ENCODE measurements around the gene NPR1.

The NPR1 gene

DNA sequence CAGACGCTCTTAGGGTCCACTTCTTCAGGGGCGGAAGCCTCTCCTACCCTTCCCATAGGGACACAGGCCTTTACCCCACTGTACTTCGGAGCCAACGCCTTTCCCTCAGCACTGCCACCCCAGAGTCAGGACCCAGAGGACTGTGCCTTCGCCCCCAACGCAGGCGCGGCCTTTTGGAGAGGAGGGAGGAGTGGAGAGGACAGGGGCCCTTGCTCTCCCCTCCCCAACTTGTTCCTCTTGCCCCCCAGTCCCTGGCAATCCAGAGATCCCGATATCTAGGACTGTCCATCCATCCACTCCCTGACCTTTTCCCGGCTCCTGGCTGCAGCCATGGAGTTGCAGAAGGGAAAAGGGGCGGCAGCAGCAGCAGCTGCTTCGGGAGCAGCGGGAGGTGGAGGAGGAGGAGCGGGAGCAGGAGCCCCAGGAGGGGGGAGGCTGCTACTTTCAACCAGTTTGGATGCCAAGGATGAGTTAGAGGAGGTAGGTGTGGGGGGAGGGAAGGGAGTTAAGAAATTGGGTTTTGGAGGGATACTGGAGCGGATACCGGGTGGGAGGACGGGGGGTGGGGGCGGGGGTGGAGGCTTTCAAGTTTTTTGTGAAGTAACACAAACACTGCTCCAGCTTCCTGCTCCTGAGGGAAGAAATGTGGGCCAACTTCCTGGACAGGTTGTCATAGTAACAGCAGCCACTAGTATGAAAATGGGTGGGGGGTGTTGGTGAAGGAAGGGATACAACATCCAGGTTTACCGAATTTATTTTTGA lies 50.0 kb downstream of the NPR1 start:
- DNase-seq: peak; percentile 41

DNA sequence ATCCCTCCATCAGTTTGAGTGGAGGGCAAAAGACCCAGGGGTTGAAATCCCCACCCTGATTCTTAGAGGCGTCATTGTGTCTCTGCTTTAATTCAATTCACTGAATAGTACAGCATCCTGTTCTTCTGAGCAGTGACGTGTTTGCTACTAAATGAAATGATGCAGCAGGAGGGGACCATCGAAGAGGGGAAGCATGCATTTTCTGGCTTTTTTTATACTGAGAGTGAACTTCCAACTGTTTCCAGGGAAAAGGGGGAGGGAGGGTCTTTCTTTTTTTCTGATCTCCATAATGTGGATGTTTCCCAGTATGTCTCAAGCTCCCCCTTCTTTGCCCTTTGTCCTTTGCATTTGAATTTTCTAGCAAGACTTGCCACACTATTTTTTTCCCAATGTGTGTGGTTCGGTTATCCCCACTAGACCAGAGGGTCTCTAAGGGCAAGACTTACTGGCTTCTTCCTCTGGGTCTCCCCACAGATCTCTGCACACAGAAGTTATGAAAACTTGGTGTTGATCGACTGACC lies 52.0 kb downstream of the NPR1 start:
- no peak for DNase-seq

- no peak for DNase-seq
Observed at GRCh38 chr1:153733970-153734369, 55.5 kb downstream of the NPR1 start.

DNA sequence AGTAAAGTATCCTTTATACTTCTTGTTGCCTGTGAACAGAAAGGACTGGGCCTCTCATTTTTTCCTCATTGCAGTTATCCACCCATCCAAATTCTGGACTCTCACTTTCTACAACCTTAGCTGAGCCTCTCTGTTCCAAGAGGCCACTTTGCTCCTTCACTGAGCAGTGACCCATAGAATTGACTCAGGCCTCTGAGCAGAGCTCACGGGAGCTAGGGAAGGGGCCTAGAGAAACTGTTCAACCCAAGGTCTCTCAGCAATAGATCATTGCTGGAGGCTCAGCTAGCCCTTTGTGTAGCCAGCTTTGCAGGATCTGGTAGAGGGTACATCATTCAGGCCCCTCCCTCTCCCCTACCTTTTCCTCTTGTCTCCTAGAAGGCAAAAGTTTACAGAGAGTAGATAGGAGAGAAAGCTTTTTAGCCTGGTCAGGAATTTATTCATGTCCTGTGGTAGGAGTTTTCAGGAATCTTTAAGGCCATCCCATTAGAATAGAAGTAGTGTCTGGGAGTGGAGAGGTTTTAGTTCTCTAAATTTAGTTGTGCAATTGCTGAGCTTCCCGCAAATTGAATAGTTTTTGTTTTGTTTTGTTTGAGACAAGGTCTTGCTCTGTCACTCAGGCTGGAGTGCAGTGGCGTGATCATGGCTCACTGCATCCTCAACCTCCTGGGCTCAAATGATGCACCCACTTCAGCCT lies 56.1 kb downstream of the NPR1 start:
- DNase-seq: no peak

DNA sequence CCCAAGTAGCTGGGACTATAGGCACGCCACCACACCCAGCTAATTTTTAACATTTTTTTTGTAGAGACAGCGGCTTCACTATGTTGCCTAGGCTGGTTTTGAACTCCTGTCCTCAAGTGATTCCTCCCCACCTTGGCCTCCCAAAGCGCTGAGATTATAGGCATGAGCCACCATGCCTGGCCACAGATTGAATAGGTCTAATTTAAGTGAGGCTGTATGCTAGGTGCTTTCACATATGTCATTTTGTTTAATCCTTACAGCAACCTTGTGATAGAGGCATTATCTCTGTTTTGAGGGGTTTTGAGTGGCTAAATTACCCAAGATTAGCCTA lies 56.6 kb downstream of the NPR1 start:
- no peak for DNase-seq

- DNase-seq: no peak
Observed at GRCh38 chr1:153741986-153742385, 63.5 kb downstream of the NPR1 start.

DNA sequence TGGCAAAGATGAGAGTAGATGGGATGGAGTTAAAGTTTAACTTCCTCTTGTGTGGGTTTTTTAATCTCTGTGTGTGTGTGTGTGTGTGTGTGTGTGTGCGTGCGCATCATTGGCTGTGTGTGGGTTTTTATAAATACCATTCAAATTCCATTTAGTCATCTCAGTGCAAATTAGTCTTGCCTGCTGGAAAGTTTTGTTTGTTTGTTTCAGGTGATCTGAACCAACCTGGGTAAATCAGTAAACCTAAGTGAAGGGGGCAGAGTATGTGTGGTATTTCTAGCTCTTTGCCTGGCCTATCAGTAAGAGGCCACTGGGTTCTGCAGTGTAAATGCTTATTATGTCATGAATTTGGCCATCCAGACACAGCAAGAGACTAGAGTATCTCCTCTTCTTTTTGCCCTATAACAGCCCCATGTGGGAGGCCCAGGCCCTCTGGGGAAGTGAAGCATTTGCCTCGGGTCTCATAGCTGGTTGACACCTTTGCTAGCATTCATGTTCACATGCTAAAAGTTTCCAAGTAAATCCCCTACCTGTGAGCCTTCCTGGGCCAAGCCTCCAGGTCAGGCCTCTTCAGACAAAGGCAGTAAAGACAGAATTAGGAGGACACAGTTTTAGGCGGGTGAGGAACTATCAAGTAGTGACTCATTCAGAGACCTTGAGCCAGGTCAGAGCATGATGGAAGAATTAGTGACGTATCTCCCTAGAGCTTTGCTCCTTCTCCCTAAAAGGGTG lies 64.1 kb downstream of the NPR1 start:
- DNase-seq: no peak
